H9 (cell line): ENCODE measurements around the gene CLDN34. TPM values are rescaled to one million over a fixed set of nuclear protein-coding genes. Genes with fewer than 3 reads are reported as not detected.

Experiments used
- DNase-seq: peaks from one replicate; pipeline ENCODE4 v3.0.0-alpha.2; 2017
- H2AFZ ChIP-seq: one replicate; pipeline ENCODE4 v1.6.1; 2013; ENCODE audit warnings: mild to moderate bottlenecking, low read length, control low read depth, moderate library complexity
- H2AK5ac ChIP-seq: 2 replicates; pipeline ENCODE4 v1.6.1; 2013; ENCODE audit warnings: low read length, control low read depth, mixed read lengths; ENCODE audit not compliant: insufficient read length
- H2BK120ac ChIP-seq: one replicate; pipeline ENCODE4 v1.6.1; 2013; ENCODE audit warnings: low read depth, mild to moderate bottlenecking, low read length, control low read depth, inconsistent platforms; ENCODE audit not compliant: poor library complexity, severe bottlenecking
- H2BK12ac ChIP-seq: 2 replicates; pipeline ENCODE4 v1.6.1; 2013; ENCODE audit warnings: low read length, control low read depth, mixed read lengths, low read depth; ENCODE audit not compliant: insufficient read length
- H2BK15ac ChIP-seq: 2 replicates; pipeline ENCODE4 v1.6.1; 2013; ENCODE audit warnings: low read depth, low read length, control low read depth
- H2BK20ac ChIP-seq: one replicate; pipeline ENCODE4 v1.6.1; 2013; ENCODE audit warnings: low read depth, mild to moderate bottlenecking, low read length, control low read depth, inconsistent platforms; ENCODE audit not compliant: poor library complexity, severe bottlenecking
- H2BK5ac ChIP-seq: 2 replicates; pipeline ENCODE4 v1.6.1; 2013; ENCODE audit warnings: low read length, control low read depth, mixed read lengths; ENCODE audit not compliant: insufficient read length
- H3K14ac ChIP-seq: 2 replicates; pipeline ENCODE4 v1.6.1; 2013; ENCODE audit warnings: low read length, control low read depth; ENCODE audit not compliant: insufficient read depth
- H3K18ac ChIP-seq: 2 replicates; pipeline ENCODE4 v1.6.1; 2013; ENCODE audit warnings: low read depth, mild to moderate bottlenecking, mixed read lengths, low read length, control low read depth; ENCODE audit not compliant: insufficient read length
- H3K23ac ChIP-seq: 2 replicates; pipeline ENCODE4 v1.6.1; 2013; ENCODE audit warnings: low read length, control low read depth, mixed read lengths, low read depth; ENCODE audit not compliant: insufficient read length
- H3K23me2 ChIP-seq: 2 replicates; pipeline ENCODE4 v1.6.1; 2013; ENCODE audit warnings: low read depth, mild to moderate bottlenecking, mixed read lengths, low read length, control low read depth; ENCODE audit not compliant: insufficient read length, poor library complexity, severe bottlenecking
- H3K27ac ChIP-seq: 2 replicates; pipeline ENCODE4 v1.5.1; 2013; ENCODE audit warnings: low read length, control low read depth, mixed read lengths, low read depth; ENCODE audit not compliant: insufficient read length
- H3K27me3 ChIP-seq: 2 replicates; pipeline ENCODE4 v1.6.1; 2013; ENCODE audit warnings: low read length, control low read depth, inconsistent platforms; ENCODE audit not compliant: insufficient read depth
- H3K4ac ChIP-seq: 2 replicates; pipeline ENCODE4 v1.6.1; 2013; ENCODE audit warnings: low read depth, mild to moderate bottlenecking, control low read depth, inconsistent platforms, low read length, moderate library complexity
- H3K4me1 ChIP-seq: 2 replicates; pipeline ENCODE4 v1.6.1; 2013; ENCODE audit warnings: low read length, control low read depth, inconsistent platforms; ENCODE audit not compliant: insufficient read depth
- H3K4me2 ChIP-seq: 2 replicates; pipeline ENCODE4 v1.6.1; 2013; ENCODE audit warnings: low read length, control low read depth, mixed read lengths; ENCODE audit not compliant: insufficient read length, insufficient read depth
- H3K56ac ChIP-seq: 2 replicates; pipeline ENCODE4 v1.6.1; 2013; ENCODE audit warnings: low read depth, mild to moderate bottlenecking, mixed read lengths, low read length, control low read depth; ENCODE audit not compliant: insufficient read length
- H3K79me1 ChIP-seq: 2 replicates; pipeline ENCODE4 v1.6.1; 2013; ENCODE audit warnings: low read depth, mild to moderate bottlenecking, moderate library complexity, low read length, control low read depth, inconsistent platforms; ENCODE audit not compliant: insufficient read depth, poor library complexity, severe bottlenecking
- H3K79me2 ChIP-seq: 2 replicates; pipeline ENCODE4 v1.6.1; 2013; ENCODE audit warnings: low read length, control low read depth, inconsistent platforms; ENCODE audit not compliant: insufficient read depth
- H3K9ac ChIP-seq: 2 replicates; pipeline ENCODE4 v1.6.1; 2013; ENCODE audit warnings: low read length, control low read depth, mixed read lengths; ENCODE audit not compliant: insufficient read length; ENCODE audit errors: extremely low read depth
- H3K9me3 ChIP-seq: one replicate; pipeline ENCODE4 v1.6.1; 2013; ENCODE audit warnings: low read depth, low read length, inconsistent platforms; ENCODE audit not compliant: control insufficient read depth
- H3T11ph ChIP-seq: one replicate; pipeline ENCODE4 v1.6.1; 2013; ENCODE audit warnings: mild to moderate bottlenecking, low read length, control low read depth, inconsistent platforms
- H4K20me1 ChIP-seq: one replicate; pipeline ENCODE4 v1.6.1; 2013; ENCODE audit not compliant: control insufficient read depth, insufficient read length, insufficient read depth
- H4K5ac ChIP-seq: 2 replicates; pipeline ENCODE4 v1.6.1; 2013; ENCODE audit warnings: low read depth, mild to moderate bottlenecking, mixed read lengths, low read length, control low read depth; ENCODE audit not compliant: insufficient read length
- H4K8ac ChIP-seq: replicated peaks from 2 replicates; pipeline ENCODE4 v1.6.1; 2013; ENCODE audit warnings: low read length, control low read depth, mixed read lengths, low read depth; ENCODE audit not compliant: insufficient read length
- H4K91ac ChIP-seq: 2 replicates; pipeline ENCODE4 v1.6.1; 2013; ENCODE audit warnings: low read depth, mild to moderate bottlenecking, moderate library complexity, mixed read lengths, low read length, control low read depth; ENCODE audit not compliant: insufficient read length
- H3K27ac Mint-ChIP-seq, 3 experiments: 2 replicates in 2 of 3; 3 replicates in 1 of 3; pipeline ENCODE4 v1.8.0; 2020 to 2021; ENCODE audit warnings: mixed read lengths in 3 of 3, mild to moderate bottlenecking in 1 of 3, moderate library complexity in 1 of 3
- H3K27me3 Mint-ChIP-seq: 2 replicates; pipeline ENCODE4 v1.8.0; 2021; ENCODE audit warnings: low read depth, mild to moderate bottlenecking, moderate library complexity, mixed read lengths
- H3K36me3 Mint-ChIP-seq, 3 experiments: 2 replicates in 2 of 3; 3 replicates in 1 of 3; pipeline ENCODE4 v1.8.0; 2020 to 2021; ENCODE audit warnings: low read depth in 3 of 3, mixed read lengths in 3 of 3; ENCODE audit not compliant: insufficient read depth in 1 of 3
- H3K4me1 Mint-ChIP-seq, 2 experiments: 2 replicates each; pipeline ENCODE4 v1.8.0; 2020; ENCODE audit warnings: mixed read lengths in 2 of 2
- H3K4me3 Mint-ChIP-seq, 2 experiments: 2 replicates in 1 of 2; 3 replicates in 1 of 2; pipeline ENCODE4 v1.8.0; 2020 to 2021; ENCODE audit warnings: mild to moderate bottlenecking in 2 of 2, mixed read lengths in 2 of 2, moderate library complexity in 1 of 2
- H3K9me3 Mint-ChIP-seq, 2 experiments: 2 replicates in 1 of 2; 3 replicates in 1 of 2; pipeline ENCODE4 v1.8.0; 2020; ENCODE audit warnings: mild to moderate bottlenecking in 2 of 2, mixed read lengths in 2 of 2, moderate library complexity in 1 of 2
- WGBS: extraction: QIAGEN DNeasy Blood & Tissue Kit; methylation state at CpG from one replicate; pipeline ENCODE4 v1.1.7; 2013; ENCODE audit warnings: missing lambda C conversion rate, low lambda C conversion rate, mixed read lengths; ENCODE audit not compliant: insufficient read length; ENCODE audit errors: extremely low coverage; 5-methylcytosine and 5-hydroxymethylcytosine counted together
- total RNA-seq: library from RNA; stranded (reverse); gene quantifications from 2 replicates; pipeline ENCODE4 v1.2.1, GENCODE V29; 2021
- TF ChIP-seq, protein P1 (sequence below): fragments of 200-600 bp; sonication (generic); conservative IDR thresholded peaks from 3 replicates; pipeline ENCODE4 v1.8.0; 2021; ENCODE audit warnings: antibody characterized with exemption, mild to moderate bottlenecking

CLDN34 gene
- total RNA-seq, 1 experiment from 2014 or later = 0.39 TPM

DNA sequence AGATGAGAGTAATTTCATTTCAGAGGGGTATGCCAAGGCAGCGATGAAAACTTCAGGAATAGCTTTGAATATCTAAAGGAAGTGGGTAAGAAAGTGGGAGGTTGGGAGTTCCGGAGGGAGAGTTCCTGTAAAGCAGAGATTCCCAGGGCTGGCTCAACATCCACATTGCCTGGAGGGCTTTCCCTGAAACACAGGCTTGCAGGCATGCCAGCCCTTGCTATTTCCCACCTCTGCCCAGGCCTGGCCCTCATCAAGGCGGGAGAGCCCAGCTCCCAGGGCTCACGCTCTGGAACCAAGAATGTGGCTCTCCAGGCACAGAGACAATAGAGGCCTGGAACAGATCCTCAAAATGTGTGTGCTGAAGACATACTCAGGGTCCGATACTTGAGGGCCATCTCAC, 43.8 kb upstream of the CLDN34 start:
- Histone ChIP-seq H3T11ph (no peak overlapping the region), H3K18ac (no peak overlapping the region), H2BK20ac (no peak overlapping the region), H3K4ac (no peak overlapping the region), H3K27ac (no peak overlapping the region), H3K4me1 (peaks cover 13% of the 10 kb centered on the region; the same call in 1 of the 2 replicates), H3K9ac (no peak overlapping the region), H4K20me1 (no peaks in the 10 kb centered on the region), H2AK5ac (no peak overlapping the region), H2BK5ac (no peak overlapping the region), H2BK120ac (no peak overlapping the region), H3K4me2 (no peak overlapping the region), H3K79me1 (no peaks in the 10 kb centered on the region), H2AFZ (no peak overlapping the region), H2BK12ac (no peak overlapping the region), H3K14ac (no peak overlapping the region), H4K8ac (no peak overlapping the region), H3K56ac (no peak overlapping the region), H2BK15ac (no peak overlapping the region), H4K91ac (no peak overlapping the region), H3K79me2 (no peaks in the 10 kb centered on the region; the same call in 1 of the 2 replicates), H4K5ac (no peak overlapping the region), H3K23me2 (peaks cover 5% of the 10 kb centered on the region), H3K9me3 (no peaks in the 10 kb centered on the region), H3K27me3 (no peaks in the 10 kb centered on the region), H3K23ac (no peak overlapping the region)
- DNase-seq = no peak
- no peaks in the 10 kb centered on the region; the same call in 1 of the 2 replicates for H3K27me3 Mint-ChIP-seq
- peaks cover 33 to 34% of the 10 kb centered on the region in 2 experiments for H3K4me1 Mint-ChIP-seq
- no peak overlapping the region for H3K27ac Mint-ChIP-seq
- H3K9me3 Mint-ChIP-seq = peaks cover 13 to 31% of the 10 kb centered on the region in 2 experiments
- WGBS = no CpG with 5 or more reads among the region's 5 CpGs
- H3K4me3 Mint-ChIP-seq = no peak overlapping the region
- peaks cover 12 to 20% (median 15%) of the 10 kb centered on the region in 3 experiments; a peak in 6 of 7 replicates for H3K36me3 Mint-ChIP-seq
- TF ChIP-seq, protein P1, sequence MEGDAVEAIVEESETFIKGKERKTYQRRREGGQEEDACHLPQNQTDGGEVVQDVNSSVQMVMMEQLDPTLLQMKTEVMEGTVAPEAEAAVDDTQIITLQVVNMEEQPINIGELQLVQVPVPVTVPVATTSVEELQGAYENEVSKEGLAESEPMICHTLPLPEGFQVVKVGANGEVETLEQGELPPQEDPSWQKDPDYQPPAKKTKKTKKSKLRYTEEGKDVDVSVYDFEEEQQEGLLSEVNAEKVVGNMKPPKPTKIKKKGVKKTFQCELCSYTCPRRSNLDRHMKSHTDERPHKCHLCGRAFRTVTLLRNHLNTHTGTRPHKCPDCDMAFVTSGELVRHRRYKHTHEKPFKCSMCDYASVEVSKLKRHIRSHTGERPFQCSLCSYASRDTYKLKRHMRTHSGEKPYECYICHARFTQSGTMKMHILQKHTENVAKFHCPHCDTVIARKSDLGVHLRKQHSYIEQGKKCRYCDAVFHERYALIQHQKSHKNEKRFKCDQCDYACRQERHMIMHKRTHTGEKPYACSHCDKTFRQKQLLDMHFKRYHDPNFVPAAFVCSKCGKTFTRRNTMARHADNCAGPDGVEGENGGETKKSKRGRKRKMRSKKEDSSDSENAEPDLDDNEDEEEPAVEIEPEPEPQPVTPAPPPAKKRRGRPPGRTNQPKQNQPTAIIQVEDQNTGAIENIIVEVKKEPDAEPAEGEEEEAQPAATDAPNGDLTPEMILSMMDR = no peak
